GM18870 (cell line): ENCODE measurements around the gene ABTB2.

Experiments
- ATAC-seq: cut with Tn5 transposase; IDR thresholded peaks from one replicate; pipeline ENCODE4 v1.9.1; 2021; ENCODE audit warnings: moderate library complexity; ENCODE audit not compliant: unreplicated experiment

The ABTB2 gene

DNA sequence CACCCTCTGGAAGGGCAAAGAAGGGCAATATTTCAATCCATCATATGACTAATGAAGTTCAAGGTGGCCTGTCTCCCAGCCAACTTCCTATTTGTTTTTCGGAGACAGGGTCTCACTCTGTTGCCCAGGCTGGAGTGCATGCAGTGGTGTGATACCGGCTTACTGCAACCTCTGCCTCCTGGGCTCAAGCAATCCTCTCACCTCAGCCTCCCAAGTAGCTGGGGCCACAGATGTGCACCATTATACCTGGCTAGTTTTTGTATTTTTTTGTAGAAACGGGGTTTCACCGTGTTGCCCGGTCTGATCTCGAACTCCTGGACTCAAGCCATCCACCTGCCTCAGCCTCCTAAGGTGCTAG, 13.4 kb downstream of the ABTB2 start:
- no peak for ATAC-seq

DNA sequence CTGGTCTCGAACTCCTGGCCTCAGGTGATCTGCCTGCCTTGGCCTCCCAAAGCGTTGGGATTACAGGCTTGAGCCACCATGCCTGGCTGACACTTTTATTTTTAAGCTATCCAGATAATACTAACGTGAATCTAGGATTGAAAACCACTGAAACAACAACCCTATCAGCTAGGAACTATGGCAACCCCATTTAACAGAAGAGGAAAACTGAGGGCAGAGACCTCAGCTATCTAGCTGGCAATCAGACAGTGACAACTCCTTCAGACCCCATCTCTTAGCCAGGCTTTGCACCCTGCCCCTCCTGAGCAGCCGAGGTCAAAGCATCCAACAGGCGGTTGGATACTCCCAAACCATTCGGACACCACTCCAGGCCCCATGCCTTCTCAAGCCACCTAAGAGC, 14.1 kb downstream of the ABTB2 start:
- ATAC-seq = no peak

- ATAC-seq = no peak
These were observed 14.7 kb downstream of the ABTB2 start for GRCh38 chr11:34343153-34343552.

DNA sequence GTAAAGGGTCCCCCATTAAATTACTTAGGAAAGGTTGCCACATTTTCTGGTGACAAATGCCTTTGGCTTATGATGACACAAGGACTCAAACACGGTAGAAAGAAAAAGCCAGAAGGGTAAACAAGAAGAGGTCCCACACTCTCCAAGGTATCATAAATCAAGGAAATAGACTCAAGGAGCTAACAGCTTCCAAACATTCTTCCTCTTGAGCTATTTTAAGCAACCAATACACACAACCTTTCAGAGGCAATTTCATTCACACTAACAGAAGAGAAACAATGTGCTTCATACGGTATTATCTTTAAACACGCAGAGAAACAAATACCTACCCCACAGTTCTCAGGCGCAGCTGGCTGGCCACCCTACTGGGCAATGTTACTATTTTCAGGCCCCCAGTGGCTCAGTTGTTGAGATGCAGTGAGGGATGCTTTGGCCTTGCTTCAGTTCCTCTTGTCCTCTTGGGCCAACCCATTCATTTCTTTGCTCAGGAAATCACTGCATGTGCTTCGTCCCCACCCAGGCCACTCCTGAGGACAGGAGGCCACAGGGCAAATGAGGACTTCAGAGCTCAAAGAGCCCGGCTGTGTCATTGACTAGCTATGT, 15.8 kb downstream of the ABTB2 start:
- ATAC-seq = no peak

DNA sequence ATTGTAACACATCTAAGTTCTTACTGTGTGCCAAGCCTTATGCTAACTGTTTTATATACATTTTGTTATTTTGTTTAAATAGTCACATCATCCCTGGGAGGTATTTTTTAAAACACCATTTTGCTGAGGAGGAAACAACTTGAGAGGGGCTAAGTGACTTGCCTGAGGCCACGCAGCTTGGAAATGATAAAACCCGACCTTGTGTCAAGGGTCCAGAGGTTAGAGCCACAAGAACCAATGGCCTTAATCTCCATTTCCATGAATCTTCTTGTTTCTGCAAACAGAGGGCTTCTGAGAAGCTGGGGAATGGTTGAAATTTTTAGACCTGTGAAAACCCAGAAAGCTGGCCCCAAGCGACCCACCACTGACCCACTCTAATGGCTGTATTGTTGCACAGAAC, 16.7 kb downstream of the ABTB2 start:
- ATAC-seq = no peak

DNA sequence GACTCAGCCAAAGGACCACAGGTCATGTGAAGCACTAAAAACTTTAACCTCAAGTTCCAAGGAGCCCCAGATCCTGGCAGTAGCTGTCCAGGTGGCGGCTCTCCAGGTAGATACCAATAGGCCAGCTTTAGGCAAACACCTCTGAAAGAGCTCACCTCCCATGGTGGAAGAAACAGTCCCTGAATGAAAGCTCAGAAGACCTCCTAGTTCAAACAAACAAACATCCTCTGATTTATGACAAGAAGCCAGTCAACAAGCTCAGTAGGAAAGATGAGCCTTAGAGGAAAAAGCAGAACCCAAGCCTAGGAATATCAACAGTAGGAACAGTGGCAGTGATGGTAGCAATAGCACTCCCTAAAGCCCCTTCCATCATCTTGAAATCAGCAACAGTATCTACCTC, 17.2 kb downstream of the ABTB2 start:
- ATAC-seq = no peak

- peak; percentile 83 for ATAC-seq
These were observed 18.4 kb downstream of the ABTB2 start for GRCh38 chr11:34339149-34340064.

DNA sequence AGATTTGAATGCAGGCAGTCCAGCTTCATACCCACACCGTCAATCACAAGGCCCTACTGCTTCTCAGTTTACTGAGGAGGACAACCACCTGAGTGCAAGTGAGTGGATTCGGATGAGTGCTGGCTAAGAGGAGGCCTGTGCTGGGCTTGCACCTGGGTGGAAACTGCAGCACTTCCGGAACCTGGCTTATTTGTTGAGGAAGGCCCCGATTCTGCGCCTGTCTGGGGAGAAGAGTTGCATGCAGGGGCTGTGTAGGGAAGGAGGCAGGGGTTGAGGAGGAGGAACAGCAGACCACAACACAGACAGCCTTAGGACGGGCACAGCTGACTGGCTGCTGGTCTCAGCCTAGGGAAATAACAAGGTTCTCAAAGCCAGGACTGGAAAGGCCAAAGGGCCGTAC, 20.8 kb downstream of the ABTB2 start:
- no peak for ATAC-seq

- ATAC-seq = no peak
These were observed 22.0 kb downstream of the ABTB2 start for GRCh38 chr11:34335801-34336200.

GRCh38 chr11:34335331-34335730, 22.5 kb downstream of the ABTB2 start:
- ATAC-seq = no peak

DNA sequence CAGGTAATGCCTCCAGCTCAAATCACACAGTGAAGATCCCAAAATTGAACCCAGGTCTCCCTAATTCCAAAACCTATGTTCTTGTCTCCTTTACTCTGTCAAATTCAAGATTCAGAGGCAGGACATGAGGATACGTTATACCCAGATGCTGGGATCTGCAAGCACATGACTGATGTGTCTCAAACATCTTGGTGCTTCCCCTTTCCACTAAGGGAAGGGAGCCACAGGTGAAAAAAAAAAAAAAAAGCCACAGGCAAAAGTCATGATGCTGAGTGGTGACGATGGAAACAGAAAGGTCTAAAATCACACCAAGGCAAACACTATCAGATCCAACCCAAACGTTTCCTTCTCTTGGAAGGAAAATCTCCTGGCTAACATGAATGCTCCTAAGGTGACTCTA, 24.0 kb downstream of the ABTB2 start:
- no peak for ATAC-seq

DNA sequence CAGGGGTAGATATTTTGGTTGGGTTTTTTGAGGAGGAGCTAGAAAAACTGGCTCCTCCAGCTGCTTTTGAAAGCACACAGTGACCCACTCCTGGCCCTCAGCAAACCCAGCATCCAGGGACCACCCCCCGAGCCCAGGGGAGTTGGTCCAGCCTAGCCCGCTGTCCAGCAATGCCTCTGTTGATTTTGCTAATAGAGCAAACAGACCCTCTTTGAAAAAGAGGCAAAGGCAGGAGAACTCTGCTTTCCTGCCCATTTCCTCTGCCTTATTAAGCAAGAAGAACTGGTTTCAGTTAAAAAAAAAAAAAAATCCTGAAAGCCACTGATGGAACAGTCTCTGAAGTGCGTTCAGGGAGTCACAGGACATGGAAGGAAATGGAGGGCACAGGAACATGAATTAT, 25.3 kb downstream of the ABTB2 start:
- ATAC-seq = no peak

DNA sequence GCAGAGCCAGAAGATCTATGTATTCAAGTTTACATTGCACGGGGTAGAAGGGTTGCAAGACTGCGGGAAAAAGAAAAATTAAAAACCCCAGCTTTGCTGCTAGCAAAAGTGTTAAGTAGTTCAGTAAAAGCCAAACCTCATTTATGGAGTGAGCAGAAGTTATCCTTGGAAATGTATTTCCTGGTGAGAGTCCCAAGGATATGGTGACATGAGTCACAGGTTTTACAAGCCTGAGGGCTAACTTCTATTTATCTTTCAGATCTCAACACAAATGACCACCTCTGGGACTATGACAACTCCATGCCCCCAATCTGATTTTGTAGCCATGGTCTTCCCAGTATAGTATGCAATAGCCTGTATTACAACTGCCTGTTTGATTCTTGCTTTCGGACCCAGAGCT, 26.1 kb downstream of the ABTB2 start:
- ATAC-seq = no peak

DNA sequence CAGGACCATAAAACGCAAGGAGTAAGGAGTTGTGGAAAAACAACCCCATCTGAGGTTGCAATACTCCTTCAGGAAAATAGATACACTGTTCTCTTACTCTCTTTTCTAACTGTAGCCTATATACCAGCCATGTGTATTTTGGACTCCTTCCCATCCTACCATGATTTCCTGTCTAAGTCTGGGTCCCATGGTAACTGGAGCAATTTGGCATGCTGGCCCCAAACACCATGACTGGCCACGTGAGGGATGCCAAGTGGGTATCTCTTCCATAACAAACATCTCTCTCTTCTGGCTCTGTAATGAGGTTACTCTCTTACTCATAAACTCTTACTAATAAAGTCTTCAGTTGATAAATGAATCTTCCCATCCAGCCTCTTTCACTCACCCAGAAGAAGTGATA, 26.5 kb downstream of the ABTB2 start:
- no peak for ATAC-seq

DNA sequence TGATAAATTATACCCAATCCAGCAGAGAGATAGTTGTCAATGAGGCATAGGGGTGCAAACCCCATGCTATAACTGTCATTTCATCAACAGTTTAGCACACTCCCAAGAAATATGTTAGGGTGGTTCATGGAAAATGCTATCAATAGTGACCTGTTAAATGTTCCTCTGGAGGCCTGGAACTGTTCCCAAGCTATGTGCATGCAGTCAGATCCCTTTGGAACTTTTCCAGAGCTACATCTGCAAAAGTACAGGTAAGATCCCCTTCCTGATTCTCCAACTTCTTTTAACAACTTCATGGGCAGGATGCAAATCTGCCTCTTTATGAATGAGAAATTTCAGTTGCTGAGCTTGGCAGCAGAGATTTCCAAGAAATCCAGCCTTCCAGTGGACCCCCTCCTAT, 27.2 kb downstream of the ABTB2 start:
- ATAC-seq = no peak

DNA sequence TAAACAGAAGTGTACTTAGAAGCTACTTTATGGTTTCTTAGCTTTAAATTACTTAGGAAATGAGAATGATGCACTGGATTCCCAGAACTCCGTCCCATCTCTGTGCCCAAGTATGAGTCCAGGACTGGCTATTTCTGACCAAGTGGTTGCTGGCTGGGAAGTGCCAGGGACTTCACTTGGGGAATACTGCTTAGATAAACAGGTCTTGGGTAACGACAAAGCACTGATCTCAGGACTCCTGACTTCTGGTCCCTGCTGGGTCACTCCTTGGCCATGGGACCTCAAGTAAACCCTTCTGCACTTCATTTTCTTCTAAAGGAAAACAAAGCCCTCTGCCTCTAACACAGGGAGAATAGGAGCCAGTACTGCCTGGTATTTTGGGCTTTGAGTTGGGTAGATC, 27.9 kb downstream of the ABTB2 start:
- ATAC-seq = no peak

DNA sequence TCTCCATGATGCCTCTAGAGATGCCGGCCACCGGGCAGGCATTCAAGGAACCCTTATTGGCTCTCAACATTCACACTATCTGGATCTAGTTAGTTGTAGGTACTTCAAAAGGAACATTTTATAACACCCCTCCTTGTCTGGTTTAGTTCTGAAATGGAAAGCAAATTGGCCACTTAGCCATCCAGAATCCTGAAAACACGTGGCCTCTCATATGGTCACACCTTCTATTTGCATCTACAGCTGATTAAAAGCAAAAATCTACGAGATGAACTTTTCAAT, 29.2 kb downstream of the ABTB2 start:
- ATAC-seq = no peak

- no peak for ATAC-seq
These were observed 29.8 kb downstream of the ABTB2 start for GRCh38 chr11:34327804-34328631.

DNA sequence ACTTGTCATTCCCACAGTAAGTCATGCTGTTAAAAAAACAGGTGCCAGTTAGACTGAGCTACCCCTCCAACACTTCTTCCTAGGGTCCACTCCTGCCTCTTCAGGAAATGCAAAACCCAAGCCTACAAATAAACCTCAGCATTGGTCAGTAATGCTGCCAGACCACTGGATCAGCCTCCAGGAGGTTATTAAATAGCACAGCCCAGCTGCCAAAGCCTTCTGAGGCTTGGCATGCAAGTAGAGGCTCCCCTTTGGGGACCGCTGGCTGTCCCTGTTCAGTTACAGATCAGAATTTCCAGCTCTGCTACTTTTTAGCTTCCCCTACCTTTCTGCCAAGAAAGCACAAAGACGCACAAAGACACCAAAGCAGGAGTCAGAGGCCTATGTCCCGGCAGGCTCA, 33.3 kb downstream of the ABTB2 start:
- no peak for ATAC-seq

GRCh38 chr11:34323601-34324000, 34.2 kb downstream of the ABTB2 start:
- no peak for ATAC-seq

DNA sequence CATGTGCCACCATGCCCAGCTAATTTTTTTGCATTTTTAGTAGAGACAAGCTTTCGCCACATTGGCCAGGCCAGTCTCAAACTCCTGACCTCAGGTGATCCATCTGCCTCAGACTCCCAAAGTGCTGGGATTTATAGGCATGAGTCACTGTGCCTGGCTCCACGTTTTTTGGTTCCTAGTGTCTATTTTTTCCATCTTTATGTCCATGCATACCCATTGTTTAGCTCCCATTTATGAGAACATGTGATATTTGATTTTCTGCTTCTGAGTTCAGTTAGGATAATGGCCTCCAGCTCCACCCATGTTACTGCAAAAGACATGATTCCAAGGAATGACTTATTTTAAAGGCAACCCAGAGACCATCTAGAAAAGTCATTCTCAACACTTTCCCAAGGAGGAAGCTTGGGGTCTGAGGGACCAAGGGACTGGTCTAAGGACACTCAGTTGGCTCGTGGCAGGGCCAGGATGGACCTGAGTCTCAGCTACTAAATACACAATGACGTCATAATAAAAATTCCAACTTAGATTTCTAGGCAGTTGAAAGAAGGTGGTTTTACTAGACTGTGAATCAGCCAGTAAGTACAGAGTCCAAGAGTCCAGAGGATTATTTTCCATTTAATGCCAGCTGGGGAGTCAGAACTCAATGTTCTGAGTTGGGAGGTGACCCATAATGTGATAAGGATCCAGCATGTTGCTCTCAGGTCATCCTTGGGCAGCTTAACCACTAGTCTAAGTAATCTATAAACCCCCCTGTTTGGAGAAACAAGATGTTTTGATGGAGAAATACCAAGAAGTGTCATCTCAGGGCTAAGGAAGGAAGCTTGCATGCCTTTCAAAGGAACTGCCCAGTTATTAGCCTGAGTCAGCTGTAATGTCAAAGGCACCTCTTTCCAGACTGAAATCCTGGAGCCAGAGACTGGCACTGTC, 39.4 kb downstream of the ABTB2 start:
- ATAC-seq = no peak
